Epithelial cell of prostate (primary cell): Measurements from ENCODE around the gene POU2F3.
A peak's percentile ranks its signal among the peaks of the same experiment; 100 is the strongest.

Experiments used
- DNase-seq: peaks from one replicate; pipeline ENCODE4 v3.0.0-alpha.2; 2011; ENCODE audit warnings: low read depth, low spot score
- H3K27ac ChIP-seq: fragments of 450-650 bp; 2 replicates; pipeline ENCODE4 v1.5.1; 2017; ENCODE audit warnings: mild to moderate bottlenecking

The POU2F3 gene

GRCh38 chr11:120209746-120210625, 30.0 kb upstream of the POU2F3 start:
- peak overlapping the region; percentile 46 for H3K27ac ChIP-seq
- no peak for DNase-seq

- DNase-seq: no peak
- peak within 1 kb of the TSS; percentile 46 for H3K27ac ChIP-seq
These were observed 29.1 kb upstream of the POU2F3 start, which contains the start of gene OAF for GRCh38 chr11:120210626-120211521. TSS of gene OAF (plus strand) at chr11:120211032. CDS start at chr11:120211280, 248 bp downstream.

- H3K27ac ChIP-seq: peak overlapping the region; percentile 46
- no peak for DNase-seq
These were observed 28.2 kb upstream of the POU2F3 start for GRCh38 chr11:120211522-120212258.

GRCh38 chr11:120212259-120212878, 27.6 kb upstream of the POU2F3 start:
- no peak for DNase-seq
- H3K27ac ChIP-seq: no peak overlapping the region

GRCh38 chr11:120212926-120213325, 27.0 kb upstream of the POU2F3 start:
- no peak for DNase-seq
- H3K27ac ChIP-seq: no peak overlapping the region

- H3K27ac ChIP-seq: no peak overlapping the region
- DNase-seq: no peak
These were observed 25.4 kb upstream of the POU2F3 start for GRCh38 chr11:120214581-120214980.

- no peak for DNase-seq
These were observed 24.3 kb upstream of the POU2F3 start for GRCh38 chr11:120215634-120216033.

GRCh38 chr11:120216426-120217102, 23.4 kb upstream of the POU2F3 start:
- no peak for DNase-seq
- H3K27ac ChIP-seq: no peak overlapping the region

More at GRCh38 chr11:120215634-120216033, 24.3 kb upstream of the POU2F3 start:
- H3K27ac ChIP-seq: no peak overlapping the region

GRCh38 chr11:120217526-120217925, 22.4 kb upstream of the POU2F3 start:
- H3K27ac ChIP-seq: no peak overlapping the region
- DNase-seq: no peak

- DNase-seq: no peak
- H3K27ac ChIP-seq: no peak overlapping the region
These were observed 21.8 kb upstream of the POU2F3 start for GRCh38 chr11:120217941-120218694.

GRCh38 chr11:120218695-120219033, 21.3 kb upstream of the POU2F3 start:
- DNase-seq: no peak
- no peak overlapping the region for H3K27ac ChIP-seq

GRCh38 chr11:120219232-120219937, 20.6 kb upstream of the POU2F3 start:
- no peak overlapping the region for H3K27ac ChIP-seq
- DNase-seq: no peak

- no peak overlapping the region for H3K27ac ChIP-seq
- no peak for DNase-seq
These were observed 19.8 kb upstream of the POU2F3 start for GRCh38 chr11:120219938-120220746.

- DNase-seq: no peak
- H3K27ac ChIP-seq: no peak overlapping the region
These were observed 19.2 kb upstream of the POU2F3 start for GRCh38 chr11:120220747-120221037.

- no peak for DNase-seq
- no peak overlapping the region for H3K27ac ChIP-seq
These were observed 18.7 kb upstream of the POU2F3 start for GRCh38 chr11:120221115-120221752.

GRCh38 chr11:120222916-120223315, 17.0 kb upstream of the POU2F3 start:
- no peak for DNase-seq
- H3K27ac ChIP-seq: no peak overlapping the region

- no peak overlapping the region for H3K27ac ChIP-seq
These were observed 16.1 kb upstream of the POU2F3 start for GRCh38 chr11:120223793-120224192.

More at GRCh38 chr11:120223793-120224192, 16.1 kb upstream of the POU2F3 start:
- DNase-seq: no peak
